Upper lobe of left lung (tissue), 6 donors: ENCODE measurements around the gene THBS3. TPM values are rescaled to one million over a fixed set of nuclear protein-coding genes. Genes with fewer than 3 reads are reported as not detected.

Experiments
- ATAC-seq, 2 donors: fragments of 200-7000 bp; cut with Tn5 transposase; one replicate each; pipeline ENCODE4 v1.9.1; 2022; ENCODE audit warnings: mild to moderate bottlenecking in 2 of 2, moderate library complexity in 2 of 2; ENCODE audit not compliant: low FRiP score in 2 of 2
- DNase-seq, 2 donors: peaks; one replicate each; pipeline ENCODE4 v3.0.0-alpha.2; 2019 to 2020
- H3K27ac ChIP-seq, 4 donors: fragments of 200-600 bp; sonication (generic); one replicate each; pipeline ENCODE4 v1.5.1; 2016 to 2019
- H3K27me3 ChIP-seq, 4 donors: fragments of 200-600 bp; sonication (generic); one replicate each; pipeline ENCODE4 v1.5.1; 2017 to 2019
- H3K36me3 ChIP-seq, 4 donors: fragments of 200-600 bp; sonication (generic); one replicate each; pipeline ENCODE4 v1.5.1; 2016 to 2019
- H3K4me1 ChIP-seq, 4 donors: fragments of 200-600 bp; sonication (generic); one replicate each; pipeline ENCODE4 v1.5.1; 2018 to 2019
- H3K4me3 ChIP-seq, 4 donors: fragments of 200-600 bp; sonication (generic); one replicate each; pipeline ENCODE4 v1.5.1; 2017 to 2019; ENCODE audit warnings: mild to moderate bottlenecking in 2 of 4, moderate library complexity in 1 of 4
- H3K9me3 ChIP-seq, 4 donors: fragments of 200-600 bp; sonication (generic); one replicate each; pipeline ENCODE4 v1.5.1; 2018 to 2019
- CTCF ChIP-seq, 6 experiments: fragments of 450-650 bp in 4 of 6; fragments of 200-600 bp in 2 of 6; sonication (generic) in 2 of 6; IDR thresholded peaks; one replicate each; pipeline ENCODE4 v1.5.1; 2016 to 2019; ENCODE audit warnings: antibody characterized with exemption in 6 of 6
- EP300 ChIP-seq, 4 donors: sonication (generic); formaldehyde crosslinking; IDR thresholded peaks; one replicate each; pipeline ENCODE4 v1.5.1; 2017; ENCODE audit warnings: antibody characterized with exemption in 4 of 4, control low read depth in 2 of 4
- POLR2A ChIP-seq, 4 donors: fragments of 450-650 bp; IDR thresholded peaks; one replicate each; pipeline ENCODE4 v1.5.1; 2016 to 2017; ENCODE audit warnings: antibody characterized with exemption in 4 of 4, mild to moderate bottlenecking in 2 of 4
- POLR2AphosphoS5 ChIP-seq, 2 donors: sonication (generic); formaldehyde crosslinking; IDR thresholded peaks; one replicate each; pipeline ENCODE4 v1.5.1; 2017; ENCODE audit warnings: antibody characterized with exemption in 2 of 2
- WGBS, 2 donors: methylation state at CpG; one replicate each; pipeline ENCODE4 v1.1.5; 2017 to 2018; 5-methylcytosine and 5-hydroxymethylcytosine counted together
- total RNA-seq, 6 donors: library from RNA; depleted of rRNA in 4 of 6; stranded (reverse); fragments of >200 nt in 4 of 6; gene quantifications; one replicate each; pipeline versions ENCODE4 v1.1.0 to v1.2.1, GENCODE V29; 2016 to 2021
- donor health status: DM: no; HTN: no; CAD: no; lungs with moderate emphysema.
- donor health status: DM: no; HTN: yes; CAD: no; lungs with severe emphysema.

THBS3 gene
- total RNA-seq, 6 donors from 2014 or later, result 18.3 to 97.4 (median 27.6) TPM

GRCh38 chr1:155186067-155186793 is 21.5 kb downstream of the THBS3 start:
- H3K27me3 ChIP-seq, result no peaks in the 10 kb centered on the region
- TF ChIP-seq EP300 (IDR thresholded peaks at IDR 0.05) (no peak), POLR2A (IDR thresholded peaks at IDR 0.05) (peak in 1 of 4 donors; percentile 27)
- ATAC-seq, result peak; percentile 8 to 12
- WGBS, 2 donors, result 54 to 58% methylated on average over 8 of the region's 8 CpGs
- H3K36me3 ChIP-seq, result no peaks in the 10 kb centered on the region
- H3K4me3 ChIP-seq, result peak overlapping the region in 3 of 4 donors; percentile 23 to 50 (median 40)
- no peaks in the 10 kb centered on the region for H3K9me3 ChIP-seq
- H3K27ac ChIP-seq, result peak overlapping the region; percentile 44 to 84 (median 74)
- H3K4me1 ChIP-seq, result peaks cover 11 to 25% (median 16%) of the 10 kb centered on the region in 4 donors
- peak in 1 of 2 donors; percentile 54 for DNase-seq

- no peak for DNase-seq
These were observed 22.0 kb downstream of the THBS3 start for GRCh38 chr1:155185783-155186066.

DNA sequence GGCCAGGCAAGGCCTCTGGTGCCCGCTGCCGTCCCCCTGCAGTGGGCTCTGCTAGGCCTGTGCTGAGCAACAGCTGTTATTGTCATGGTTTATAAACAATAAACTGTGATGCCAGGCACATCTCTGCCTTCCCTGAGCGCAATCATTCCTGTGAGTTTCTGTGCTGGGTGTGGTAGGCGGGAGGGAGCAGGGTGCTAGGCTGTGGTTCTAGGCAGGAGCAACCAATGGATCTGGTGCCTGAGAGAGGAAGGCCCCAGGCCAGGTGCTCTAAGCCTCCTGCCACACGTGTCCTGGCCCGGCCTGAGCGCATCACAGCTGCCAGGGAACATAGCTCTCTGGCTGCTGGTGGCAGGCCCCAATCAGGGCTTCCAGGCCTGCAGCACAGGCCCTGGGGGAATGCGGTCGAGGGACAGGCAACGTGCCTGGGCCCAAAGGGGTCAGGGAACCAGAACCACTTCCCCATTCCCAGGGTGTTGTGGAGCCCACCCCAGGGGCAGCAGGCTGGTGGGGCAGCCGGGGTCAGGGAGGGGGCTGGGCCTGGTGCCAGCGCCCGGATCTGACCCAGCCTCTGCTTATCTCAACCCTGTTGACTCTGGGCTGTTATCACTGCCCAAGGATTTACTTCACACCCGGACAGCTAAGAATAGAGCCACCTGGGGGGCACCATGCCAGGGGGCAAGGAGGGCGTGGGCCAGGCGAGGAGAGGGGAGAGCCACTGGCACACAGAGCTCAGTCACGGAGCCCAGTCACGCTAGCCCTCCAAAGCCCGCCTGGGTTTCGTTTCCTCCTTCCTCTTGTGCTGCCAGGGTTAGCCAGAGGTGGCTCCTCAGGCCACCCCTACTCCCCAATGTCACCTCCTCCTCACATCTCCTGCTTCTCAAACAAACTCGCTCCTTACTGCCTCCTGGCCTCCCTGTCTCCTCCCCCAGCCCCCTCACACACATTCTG is 22.6 kb downstream of the THBS3 start:
- peak in 1 of 2 donors; percentile 25 for TF ChIP-seq POLR2AphosphoS5 (IDR thresholded peaks at IDR 0.05)
- TF ChIP-seq EP300 (IDR thresholded peaks at IDR 0.05), result peak in 2 of 4 donors; percentile 45 to 51
- no peak for TF ChIP-seq CTCF (IDR thresholded peaks at IDR 0.05)
- TF ChIP-seq POLR2A (IDR thresholded peaks at IDR 0.05), result peak in 2 of 4 donors; percentile 15 to 26
- Histone ChIP-seq H3K9me3 (no peaks in the 10 kb centered on the region), H3K36me3 (no peaks in the 10 kb centered on the region), H3K27ac (peak overlapping the region; percentile 44 to 84 (median 74)), H3K4me3 (peak overlapping the region in 1 of 4 donors; percentile 50), H3K4me1 (peaks cover 11 to 25% (median 16%) of the 10 kb centered on the region in 4 donors), H3K27me3 (no peaks in the 10 kb centered on the region)
- peak; percentile 81 to 85 for DNase-seq
- ATAC-seq, result peak; percentile 76 to 83
- whole genome bisulfite sequencing, 2 donors, result 32 to 61% methylated on average over 9 to 19 of the region's 21 CpGs

More at GRCh38 chr1:155185783-155186066, 22.0 kb downstream of the THBS3 start:
- Histone ChIP-seq H3K9me3 (no peaks in the 10 kb centered on the region), H3K4me3 (peak overlapping the region in 1 of 4 donors; percentile 50), H3K27me3 (no peaks in the 10 kb centered on the region), H3K36me3 (no peaks in the 10 kb centered on the region), H3K4me1 (peaks cover 11 to 25% (median 16%) of the 10 kb centered on the region in 4 donors), H3K27ac (peak overlapping the region; percentile 44 to 84 (median 74))
- 62 to 63% methylated on average over 6 of the region's 6 CpGs for WGBS, 2 donors
- ATAC-seq, result no peak
- TF ChIP-seq CTCF (IDR thresholded peaks at IDR 0.05) (no peak), EP300 (IDR thresholded peaks at IDR 0.05) (no peak), POLR2A (IDR thresholded peaks at IDR 0.05) (no peak), POLR2AphosphoS5 (IDR thresholded peaks at IDR 0.05) (no peak)

- no peaks in the 10 kb centered on the region for H3K27me3 ChIP-seq
- H3K9me3 ChIP-seq, result no peaks in the 10 kb centered on the region
- DNase-seq (no peak), ATAC-seq (peak in 1 of 2 donors; percentile 0)
- TF ChIP-seq CTCF (IDR thresholded peaks at IDR 0.05) (no peak), EP300 (IDR thresholded peaks at IDR 0.05) (no peak), POLR2AphosphoS5 (IDR thresholded peaks at IDR 0.05) (no peak), POLR2A (IDR thresholded peaks at IDR 0.05) (no peak)
- 89 to 93% methylated on average over 3 to 4 of the region's 4 CpGs for WGBS, 2 donors
- H3K4me1 ChIP-seq, result peaks cover 11 to 25% (median 17%) of the 10 kb centered on the region in 4 donors
- H3K36me3 ChIP-seq, result no peaks in the 10 kb centered on the region
- peak overlapping the region; percentile 44 to 84 (median 74) for H3K27ac ChIP-seq
- H3K4me3 ChIP-seq, result no peak overlapping the region
These were observed 23.3 kb downstream of the THBS3 start for GRCh38 chr1:155184351-155184811.

DNA sequence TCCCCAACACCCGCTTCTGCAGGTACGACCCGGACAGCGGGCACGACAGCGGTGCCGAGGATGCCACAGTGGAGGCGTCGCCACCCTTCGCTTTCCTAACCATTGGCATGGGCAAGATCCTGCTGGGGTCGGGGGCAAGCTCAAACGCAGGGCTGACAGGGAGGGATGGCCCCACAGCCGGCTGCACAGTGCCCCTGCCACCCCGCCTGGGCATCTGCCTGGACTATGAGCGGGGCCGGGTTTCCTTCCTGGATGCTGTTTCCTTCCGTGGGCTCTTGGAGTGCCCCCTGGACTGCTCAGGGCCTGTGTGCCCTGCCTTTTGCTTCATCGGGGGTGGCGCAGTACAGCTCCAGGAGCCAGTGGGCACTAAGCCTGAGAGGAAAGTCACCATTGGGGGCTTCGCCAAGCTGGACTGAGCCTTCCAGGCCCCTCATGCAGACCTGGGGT is 23.9 kb downstream of the THBS3 start:
- WGBS, 2 donors, result 83 to 88% methylated on average over 16 to 17 of the region's 20 CpGs
- TF ChIP-seq POLR2AphosphoS5 (IDR thresholded peaks at IDR 0.05), result no peak
- TF ChIP-seq POLR2A (IDR thresholded peaks at IDR 0.05), result peak in 1 of 4 donors; percentile 40
- no peak overlapping the region for H3K4me3 ChIP-seq
- no peaks in the 10 kb centered on the region for H3K9me3 ChIP-seq
- peak overlapping the region in 1 of 4 donors; percentile 67 for H3K27ac ChIP-seq
- H3K4me1 ChIP-seq, result peaks cover 11 to 30% (median 17%) of the 10 kb centered on the region in 4 donors
- H3K36me3 ChIP-seq, result no peaks in the 10 kb centered on the region
- ATAC-seq (peak in 1 of 2 donors; percentile 0), DNase-seq (peak in 1 of 2 donors; percentile 82)
- no peaks in the 10 kb centered on the region for H3K27me3 ChIP-seq
